Fibroblast of the aortic adventitia (primary cell): Measurements from ENCODE around the gene PREX1. TPM values are rescaled to one million over a fixed set of nuclear protein-coding genes. Genes with fewer than 3 reads are reported as not detected.

Experiments
- DNase-seq: peaks from one replicate; pipeline ENCODE4 v3.0.0-alpha.2; 2010; ENCODE audit warnings: low read depth
- H3K4me3 ChIP-seq: 2 replicates; pipeline ENCODE4 v1.5.1; 2011; ENCODE audit warnings: low read depth, mild to moderate bottlenecking, control low read depth, low read length, moderate library complexity
- total RNA-seq: library from RNA; depleted of rRNA; stranded (reverse); fragments of >200 nt; gene quantifications from 2 replicates; pipeline ENCODE4 v1.2.3, GENCODE V29; 2012; ENCODE audit warnings: low replicate concordance
- TF ChIP-seq, protein P1 (sequence below): IDR thresholded peaks from 2 replicates; pipeline ENCODE4 v1.5.1; 2011; ENCODE audit warnings: mild to moderate bottlenecking, low read length, control low read depth, inconsistent platforms; ENCODE audit not compliant: insufficient read depth

Gene PREX1
- total RNA-seq, 1 donor = 13.0 TPM

DNA sequence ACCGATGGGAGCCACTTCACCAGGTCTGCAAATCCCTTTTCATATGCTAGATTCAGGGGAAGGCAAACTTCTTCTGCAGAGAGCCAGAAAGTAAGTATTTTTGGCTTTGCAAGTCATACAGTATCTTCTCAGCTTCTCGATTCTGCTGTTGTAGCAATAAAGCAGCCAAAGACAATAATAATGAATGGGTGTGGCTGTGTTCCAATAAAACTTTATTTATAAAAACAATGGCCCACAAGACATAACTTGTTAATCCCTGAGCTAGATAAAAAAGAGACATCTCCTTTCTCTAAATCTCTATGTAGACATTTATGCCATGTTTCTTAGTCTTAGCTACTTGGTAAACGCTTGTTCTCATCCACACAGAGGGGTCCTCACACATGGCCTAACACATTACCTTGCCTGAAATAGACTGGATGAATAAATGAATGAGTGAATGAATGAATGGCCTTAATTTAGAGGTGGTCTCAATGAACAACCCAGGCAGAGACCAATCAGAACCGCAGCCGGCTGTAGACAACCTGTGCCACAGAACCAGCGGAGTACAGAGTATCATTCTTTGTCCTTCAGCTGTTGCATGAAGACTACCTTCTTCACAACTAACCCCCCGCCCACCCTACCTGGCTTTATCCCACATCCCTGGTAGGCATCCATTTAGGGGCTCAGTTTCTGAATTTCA, 13.5 kb upstream of the PREX1 start:
- no peak overlapping the region for H3K4me3 ChIP-seq
- TF ChIP-seq, protein P1, sequence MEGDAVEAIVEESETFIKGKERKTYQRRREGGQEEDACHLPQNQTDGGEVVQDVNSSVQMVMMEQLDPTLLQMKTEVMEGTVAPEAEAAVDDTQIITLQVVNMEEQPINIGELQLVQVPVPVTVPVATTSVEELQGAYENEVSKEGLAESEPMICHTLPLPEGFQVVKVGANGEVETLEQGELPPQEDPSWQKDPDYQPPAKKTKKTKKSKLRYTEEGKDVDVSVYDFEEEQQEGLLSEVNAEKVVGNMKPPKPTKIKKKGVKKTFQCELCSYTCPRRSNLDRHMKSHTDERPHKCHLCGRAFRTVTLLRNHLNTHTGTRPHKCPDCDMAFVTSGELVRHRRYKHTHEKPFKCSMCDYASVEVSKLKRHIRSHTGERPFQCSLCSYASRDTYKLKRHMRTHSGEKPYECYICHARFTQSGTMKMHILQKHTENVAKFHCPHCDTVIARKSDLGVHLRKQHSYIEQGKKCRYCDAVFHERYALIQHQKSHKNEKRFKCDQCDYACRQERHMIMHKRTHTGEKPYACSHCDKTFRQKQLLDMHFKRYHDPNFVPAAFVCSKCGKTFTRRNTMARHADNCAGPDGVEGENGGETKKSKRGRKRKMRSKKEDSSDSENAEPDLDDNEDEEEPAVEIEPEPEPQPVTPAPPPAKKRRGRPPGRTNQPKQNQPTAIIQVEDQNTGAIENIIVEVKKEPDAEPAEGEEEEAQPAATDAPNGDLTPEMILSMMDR = no peak
- DNase-seq = peak; percentile 32

GRCh38 chr20:48839154-48839917, 11.5 kb upstream of the PREX1 start:
- DNase-seq = no peak
- TF ChIP-seq, protein P1 = no peak

DNA sequence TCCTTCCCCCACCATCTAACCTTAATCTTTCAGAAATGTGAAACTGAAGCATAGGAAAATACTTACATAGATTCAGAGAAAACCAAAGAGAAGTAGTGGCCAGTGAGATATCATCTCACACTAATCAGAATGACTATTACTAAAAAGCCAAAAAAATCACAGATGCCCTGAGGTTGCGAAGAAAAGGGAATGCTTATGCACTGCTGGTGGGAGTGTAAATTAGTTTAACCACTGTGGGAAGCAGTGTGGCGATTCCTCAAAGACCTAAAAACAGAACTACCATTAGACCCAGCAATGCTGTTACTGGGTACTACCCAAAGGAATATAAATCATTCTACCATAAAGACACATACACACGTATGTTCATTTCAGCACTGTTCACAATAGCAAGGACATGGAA, 9.2 kb upstream of the PREX1 start:
- DNase-seq = no peak
- TF ChIP-seq, protein P1 = no peak
- H3K4me3 ChIP-seq = no peak overlapping the region

More at GRCh38 chr20:48839154-48839917, 11.5 kb upstream of the PREX1 start:
- H3K4me3 ChIP-seq = no peak overlapping the region

DNA sequence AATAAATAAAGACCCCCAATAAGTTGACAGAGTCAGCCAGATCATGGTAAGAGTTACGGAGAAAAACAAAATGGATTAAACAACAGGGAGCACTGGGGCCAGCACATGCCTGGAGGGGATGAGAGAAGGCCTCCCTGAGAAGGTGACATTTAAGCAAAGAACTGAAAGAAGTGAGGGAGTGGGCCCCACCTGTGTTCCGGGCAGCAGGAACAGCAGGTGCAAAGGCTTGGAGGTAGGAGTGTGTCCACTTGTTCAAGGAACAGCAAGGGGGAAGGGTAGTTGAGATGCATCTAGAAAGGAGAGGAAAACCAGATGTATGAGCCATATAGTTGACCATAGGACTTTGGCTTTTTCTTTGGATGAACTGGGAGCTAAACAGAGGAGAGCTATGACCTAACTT, 7.6 kb upstream of the PREX1 start:
- H3K4me3 ChIP-seq = no peak overlapping the region
- DNase-seq = no peak
- TF ChIP-seq, protein P1 = no peak

DNA sequence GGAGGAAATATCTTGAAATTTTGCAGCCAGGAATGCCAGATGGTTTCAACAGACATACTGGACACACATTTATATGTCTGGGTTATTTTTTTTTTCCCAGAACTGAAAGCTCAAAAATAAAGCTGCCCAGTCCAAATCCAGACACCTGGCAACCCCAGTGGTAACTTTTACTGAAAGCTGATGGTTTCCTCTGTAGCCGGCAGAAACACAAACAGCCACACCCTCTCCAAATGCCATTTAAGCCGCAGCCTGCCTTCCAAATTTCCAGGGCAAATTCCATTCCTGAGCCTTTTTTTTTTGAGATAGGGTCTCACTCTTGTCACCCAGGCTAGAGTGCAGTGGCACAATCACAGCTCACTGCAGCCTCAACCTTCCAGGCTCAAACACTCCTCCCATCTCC, 6.5 kb upstream of the PREX1 start:
- TF ChIP-seq, protein P1 = no peak
- DNase-seq = peak; percentile 19
- H3K4me3 ChIP-seq = no peak overlapping the region

DNA sequence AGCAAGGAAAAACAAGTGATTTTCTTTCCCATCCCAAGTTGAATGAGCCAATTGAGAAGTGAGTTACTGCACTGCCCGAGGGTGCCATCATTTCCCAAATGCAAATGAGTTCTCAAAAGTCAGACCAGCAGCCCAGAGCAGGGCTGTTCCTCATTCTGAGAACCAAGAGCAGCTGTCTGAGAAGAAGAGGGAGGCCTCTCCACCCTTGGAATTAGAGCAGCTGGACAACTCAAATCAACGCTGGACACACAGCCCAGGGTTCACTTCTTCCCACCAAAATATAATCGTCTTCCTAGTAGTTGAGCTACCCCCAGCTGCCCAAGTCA, 4.6 kb upstream of the PREX1 start:
- no peak overlapping the region for H3K4me3 ChIP-seq
- TF ChIP-seq, protein P1 = no peak
- no peak for DNase-seq
